Measurements from ENCODE around the gene DLL3. TPM values are rescaled to one million over a fixed set of nuclear protein-coding genes. Genes with fewer than 3 reads are reported as not detected.

The DLL3 gene
- total RNA-seq, 1 experiment from 2014 or later, result 2.7 TPM

DNA sequence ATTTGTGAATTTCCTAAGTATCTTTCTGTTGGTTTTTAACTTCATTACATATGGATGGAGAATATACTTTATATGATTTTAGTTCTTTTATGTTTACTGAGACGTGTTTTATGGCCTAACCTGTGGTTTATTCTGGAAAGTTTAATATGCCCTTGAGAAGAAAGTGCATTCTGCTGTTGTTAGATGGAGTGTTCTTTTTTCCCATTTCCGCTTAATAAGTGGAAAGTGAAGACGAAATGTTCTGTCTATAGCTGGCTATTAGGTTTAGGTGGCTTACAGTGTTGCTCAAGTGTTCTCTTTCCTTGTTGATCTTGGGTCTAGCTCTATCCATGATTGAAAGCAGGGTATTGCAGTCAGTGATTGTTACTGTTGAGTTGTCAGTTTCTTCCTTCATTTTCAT lies 35.3 kb upstream of the DLL3 start:
- Mint-ChIP-seq H3K9me3 (ENCODE audit: unreplicated experiment) (no peaks in the 10 kb centered on the region), H3K36me3 (ENCODE audit: insufficient read depth, unreplicated experiment) (peaks cover 91% of the 10 kb centered on the region), H3K27ac (ENCODE audit: unreplicated experiment) (no peak overlapping the region), H3K4me1 (ENCODE audit: low read depth, unreplicated experiment) (no peaks in the 10 kb centered on the region), H3K4me3 (ENCODE audit: unreplicated experiment) (no peak overlapping the region), H3K27me3 (ENCODE audit: insufficient read depth, unreplicated experiment) (no peaks in the 10 kb centered on the region)
- CTCF ChIA-PET, result no interaction called here
- Histone ChIP-seq H3K9me3 (no peaks in the 10 kb centered on the region), H3K4me3 (ENCODE audit: low read depth, low read length) (no peak overlapping the region), H3K36me3 (ENCODE audit: control insufficient read depth, insufficient read depth, low read length) (peaks cover 6% of the 10 kb centered on the region), H3K27me3 (replicated peaks; ENCODE audit: control insufficient read depth, insufficient read depth, low read length) (no peaks in the 10 kb centered on the region), H3K4me1 (no peaks in the 10 kb centered on the region)
- intact Hi-C loops (cut with micrococcal nuclease; ENCODE audit: unreplicated experiment), result no loop called here
- TF ChIP-seq, protein P1, sequence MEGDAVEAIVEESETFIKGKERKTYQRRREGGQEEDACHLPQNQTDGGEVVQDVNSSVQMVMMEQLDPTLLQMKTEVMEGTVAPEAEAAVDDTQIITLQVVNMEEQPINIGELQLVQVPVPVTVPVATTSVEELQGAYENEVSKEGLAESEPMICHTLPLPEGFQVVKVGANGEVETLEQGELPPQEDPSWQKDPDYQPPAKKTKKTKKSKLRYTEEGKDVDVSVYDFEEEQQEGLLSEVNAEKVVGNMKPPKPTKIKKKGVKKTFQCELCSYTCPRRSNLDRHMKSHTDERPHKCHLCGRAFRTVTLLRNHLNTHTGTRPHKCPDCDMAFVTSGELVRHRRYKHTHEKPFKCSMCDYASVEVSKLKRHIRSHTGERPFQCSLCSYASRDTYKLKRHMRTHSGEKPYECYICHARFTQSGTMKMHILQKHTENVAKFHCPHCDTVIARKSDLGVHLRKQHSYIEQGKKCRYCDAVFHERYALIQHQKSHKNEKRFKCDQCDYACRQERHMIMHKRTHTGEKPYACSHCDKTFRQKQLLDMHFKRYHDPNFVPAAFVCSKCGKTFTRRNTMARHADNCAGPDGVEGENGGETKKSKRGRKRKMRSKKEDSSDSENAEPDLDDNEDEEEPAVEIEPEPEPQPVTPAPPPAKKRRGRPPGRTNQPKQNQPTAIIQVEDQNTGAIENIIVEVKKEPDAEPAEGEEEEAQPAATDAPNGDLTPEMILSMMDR (IDR thresholded peaks at IDR 0.05; ENCODE audit: insufficient read depth in 1 of 2, low read depth in 1 of 2, low read length in 1 of 2, severe bottlenecking in 1 of 2, unreplicated experiment in 1 of 2), result no peak
- no peak for DNase-seq
- no TSS peak for BruUV-seq (replicated peaks)
- POLR2A ChIA-PET, result no interaction called here

DNA sequence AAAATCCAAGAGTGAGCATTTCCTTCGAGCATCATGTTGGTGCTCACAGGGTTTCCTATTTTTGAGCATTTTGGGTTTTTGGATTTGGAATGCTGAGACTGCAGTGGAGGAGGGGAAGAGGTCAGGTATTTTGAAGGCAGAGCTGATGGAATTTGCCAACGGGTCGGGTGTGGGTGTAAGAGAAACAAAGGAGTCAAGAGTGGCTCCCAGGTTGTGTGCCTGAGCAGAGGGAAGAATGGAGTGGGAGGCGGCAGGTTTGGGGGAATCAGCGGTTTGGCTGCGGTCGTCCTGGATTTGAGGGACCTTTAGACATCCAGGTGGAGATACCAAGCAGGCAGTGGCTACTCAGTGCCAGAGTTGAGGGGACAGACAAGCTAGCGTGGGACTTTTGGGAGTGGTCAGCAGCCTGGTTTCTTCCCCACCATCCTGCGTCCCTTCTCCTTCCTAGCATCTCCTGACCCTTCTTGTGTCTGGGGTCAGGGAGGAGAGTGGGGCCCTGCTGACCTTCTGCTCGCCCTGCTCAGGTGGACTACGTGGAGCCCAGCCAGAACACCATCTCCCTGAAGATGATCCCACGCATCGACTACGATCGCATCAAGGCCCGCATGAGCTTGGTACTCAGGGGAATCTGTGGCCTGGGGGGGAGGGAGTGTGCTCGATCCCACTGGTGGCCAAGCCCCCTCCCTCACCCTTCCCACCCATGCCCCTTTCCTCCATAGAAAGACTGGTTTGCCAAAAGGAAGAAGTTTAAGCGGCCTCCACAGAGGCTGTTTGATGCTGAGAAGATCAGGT lies 32.6 kb upstream of the DLL3 start:
- Mint-ChIP-seq H3K4me1 (ENCODE audit: low read depth, unreplicated experiment) (no peaks in the 10 kb centered on the region), H3K4me3 (ENCODE audit: unreplicated experiment) (no peak overlapping the region), H3K36me3 (ENCODE audit: insufficient read depth, unreplicated experiment) (peaks cover 91% of the 10 kb centered on the region), H3K9me3 (ENCODE audit: unreplicated experiment) (no peaks in the 10 kb centered on the region), H3K27ac (ENCODE audit: unreplicated experiment) (no peak overlapping the region), H3K27me3 (ENCODE audit: insufficient read depth, unreplicated experiment) (no peaks in the 10 kb centered on the region)
- H3K9me3 ChIP-seq, result no peaks in the 10 kb centered on the region
- CTCF ChIA-PET, result no interaction called here
- no peaks in the 10 kb centered on the region for H3K27me3 ChIP-seq (replicated peaks; ENCODE audit: control insufficient read depth, insufficient read depth, low read length)
- H3K36me3 ChIP-seq (ENCODE audit: control insufficient read depth, insufficient read depth, low read length), result peaks cover 11% of the 10 kb centered on the region
- intact Hi-C loops (cut with micrococcal nuclease; ENCODE audit: unreplicated experiment), result no loop called here
- no peaks in the 10 kb centered on the region for H3K4me1 ChIP-seq
- no peak for DNase-seq
- BruUV-seq (replicated peaks), result no TSS peak
- TF ChIP-seq, protein P1 (IDR thresholded peaks at IDR 0.05; ENCODE audit: insufficient read depth in 1 of 2, low read depth in 1 of 2, low read length in 1 of 2, severe bottlenecking in 1 of 2, unreplicated experiment in 1 of 2), result no peak
- POLR2A ChIA-PET, result no interaction called here
- no peak overlapping the region for H3K4me3 ChIP-seq (ENCODE audit: low read depth, low read length)

DNA sequence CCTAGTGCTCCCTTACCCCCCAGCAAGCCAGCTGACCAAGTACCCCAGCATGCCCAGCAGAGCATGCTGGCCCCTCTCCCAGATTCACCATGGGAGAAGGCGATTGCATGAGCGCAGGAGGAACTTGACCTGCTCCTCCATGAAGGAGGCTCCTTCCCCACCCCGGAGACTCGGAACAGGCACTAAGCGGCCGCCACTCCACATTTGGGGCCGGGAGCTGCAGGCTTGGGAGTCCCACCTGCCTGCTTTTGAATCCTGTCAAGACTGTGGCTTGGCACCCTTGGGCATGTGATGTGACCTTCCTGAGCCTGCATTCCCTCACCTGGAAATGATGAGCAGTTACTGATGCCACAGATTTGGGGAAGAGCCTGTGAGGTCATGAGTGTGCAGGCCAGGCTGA lies 30.8 kb upstream of the DLL3 start:
- Histone ChIP-seq H3K4me3 (ENCODE audit: low read depth, low read length) (no peak overlapping the region), H3K4me1 (no peaks in the 10 kb centered on the region), H3K27me3 (replicated peaks; ENCODE audit: control insufficient read depth, insufficient read depth, low read length) (no peaks in the 10 kb centered on the region), H3K36me3 (ENCODE audit: control insufficient read depth, insufficient read depth, low read length) (peaks cover 15% of the 10 kb centered on the region), H3K9me3 (no peaks in the 10 kb centered on the region)
- TF ChIP-seq, protein P1 (IDR thresholded peaks at IDR 0.05; ENCODE audit: insufficient read depth in 1 of 2, low read depth in 1 of 2, low read length in 1 of 2, severe bottlenecking in 1 of 2, unreplicated experiment in 1 of 2), result no peak
- no peaks in the 10 kb centered on the region for H3K4me1 Mint-ChIP-seq (ENCODE audit: low read depth, unreplicated experiment)
- intact Hi-C loops (cut with micrococcal nuclease; ENCODE audit: unreplicated experiment), result no loop called here
- H3K36me3 Mint-ChIP-seq (ENCODE audit: insufficient read depth, unreplicated experiment), result peaks cover 90% of the 10 kb centered on the region
- DNase-seq, result no peak
- no peaks in the 10 kb centered on the region for H3K9me3 Mint-ChIP-seq (ENCODE audit: unreplicated experiment)
- H3K27me3 Mint-ChIP-seq (ENCODE audit: insufficient read depth, unreplicated experiment), result no peaks in the 10 kb centered on the region
- no peak overlapping the region for H3K27ac Mint-ChIP-seq (ENCODE audit: unreplicated experiment)
- POLR2A ChIA-PET, result no interaction called here
- no peak overlapping the region for H3K4me3 Mint-ChIP-seq (ENCODE audit: unreplicated experiment)
- CTCF ChIA-PET, result interaction anchor here (0.5 kb wide), 1 partner anchor 32 kb away, joined by 3 read pairs; the partner anchor contains the start of gene RPS16
- BruUV-seq (replicated peaks), result no TSS peak
